WERI-Rb-1 (cell line): Measurements from ENCODE around the gene ZNF281.

Experiments
- DNase-seq: peaks from one replicate; pipeline ENCODE4 v3.0.0-alpha.2; 2020
- H3K27ac ChIP-seq: fragments of 250-450 bp; sonication (Bioruptor Pico); 2 replicates; pipeline ENCODE4 v1.5.1; 2020; ENCODE audit warnings: mild to moderate bottlenecking, moderate library complexity
- H3K27me3 ChIP-seq: fragments of 250-450 bp; sonication (Bioruptor Pico); 2 replicates; pipeline ENCODE4 v1.5.1; 2021; ENCODE audit warnings: mild to moderate bottlenecking, low read depth, moderate library complexity; ENCODE audit not compliant: insufficient read depth, severe bottlenecking
- H3K36me3 ChIP-seq: fragments of 250-450 bp; sonication (Bioruptor Pico); 2 replicates; pipeline ENCODE4 v1.5.1; 2020; ENCODE audit warnings: mild to moderate bottlenecking, moderate library complexity
- H3K4me3 ChIP-seq: 2 replicates; pipeline ENCODE4 v1.5.1; 2011; ENCODE audit warnings: low read depth, mild to moderate bottlenecking, control low read depth, low read length
- H3K9me3 ChIP-seq: fragments of 250-450 bp; sonication (Bioruptor Pico); 2 replicates; pipeline ENCODE4 v1.5.1; 2021; ENCODE audit warnings: mild to moderate bottlenecking, moderate library complexity; ENCODE audit not compliant: severe bottlenecking
- TF ChIP-seq, protein P1 (sequence below): IDR thresholded peaks from 2 replicates; pipeline ENCODE4 v1.5.1; 2011; ENCODE audit warnings: low read depth, mild to moderate bottlenecking, control low read depth, inconsistent platforms, low read length

The ZNF281 gene

DNA sequence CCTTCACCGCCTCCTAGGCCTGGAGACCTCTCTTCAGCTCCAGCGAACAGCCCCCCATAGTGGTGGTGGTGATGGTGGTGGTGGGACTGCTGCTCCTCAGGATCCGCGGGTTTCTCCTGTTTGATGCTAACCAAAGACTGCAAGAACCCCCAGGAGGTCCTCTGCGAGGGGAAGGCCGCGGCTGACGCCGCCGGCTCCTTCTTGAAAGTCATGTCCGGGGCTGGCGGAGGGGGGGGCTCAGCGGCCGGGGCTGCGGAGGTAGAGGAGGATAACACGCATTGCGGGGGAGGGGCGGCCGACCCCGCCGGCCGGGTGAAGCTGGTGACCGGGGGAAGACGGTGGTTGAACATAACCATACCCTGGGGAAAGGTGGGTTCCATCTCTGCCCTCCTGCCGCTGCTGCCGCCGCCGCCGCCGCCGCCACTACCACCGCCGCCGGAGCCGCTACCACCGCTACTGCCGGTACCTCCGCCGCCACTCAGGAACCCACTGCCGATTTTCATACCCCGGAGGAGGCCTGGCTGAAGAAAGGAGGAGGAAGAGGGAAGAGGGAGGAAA is 554 bp downstream of the ZNF281 start:
- peak; percentile 69 for DNase-seq
- H3K36me3 ChIP-seq = peaks cover 53% of the 10 kb centered on the region
- no peaks in the 10 kb centered on the region for H3K27me3 ChIP-seq
- peak overlapping the region; percentile 86 for H3K27ac ChIP-seq
- H3K4me3 ChIP-seq = peak overlapping the region; percentile 87
- H3K9me3 ChIP-seq = no peaks in the 10 kb centered on the region
- TF ChIP-seq, protein P1, sequence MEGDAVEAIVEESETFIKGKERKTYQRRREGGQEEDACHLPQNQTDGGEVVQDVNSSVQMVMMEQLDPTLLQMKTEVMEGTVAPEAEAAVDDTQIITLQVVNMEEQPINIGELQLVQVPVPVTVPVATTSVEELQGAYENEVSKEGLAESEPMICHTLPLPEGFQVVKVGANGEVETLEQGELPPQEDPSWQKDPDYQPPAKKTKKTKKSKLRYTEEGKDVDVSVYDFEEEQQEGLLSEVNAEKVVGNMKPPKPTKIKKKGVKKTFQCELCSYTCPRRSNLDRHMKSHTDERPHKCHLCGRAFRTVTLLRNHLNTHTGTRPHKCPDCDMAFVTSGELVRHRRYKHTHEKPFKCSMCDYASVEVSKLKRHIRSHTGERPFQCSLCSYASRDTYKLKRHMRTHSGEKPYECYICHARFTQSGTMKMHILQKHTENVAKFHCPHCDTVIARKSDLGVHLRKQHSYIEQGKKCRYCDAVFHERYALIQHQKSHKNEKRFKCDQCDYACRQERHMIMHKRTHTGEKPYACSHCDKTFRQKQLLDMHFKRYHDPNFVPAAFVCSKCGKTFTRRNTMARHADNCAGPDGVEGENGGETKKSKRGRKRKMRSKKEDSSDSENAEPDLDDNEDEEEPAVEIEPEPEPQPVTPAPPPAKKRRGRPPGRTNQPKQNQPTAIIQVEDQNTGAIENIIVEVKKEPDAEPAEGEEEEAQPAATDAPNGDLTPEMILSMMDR = peak; percentile 32; the same call in 1 of the 2 replicates

DNA sequence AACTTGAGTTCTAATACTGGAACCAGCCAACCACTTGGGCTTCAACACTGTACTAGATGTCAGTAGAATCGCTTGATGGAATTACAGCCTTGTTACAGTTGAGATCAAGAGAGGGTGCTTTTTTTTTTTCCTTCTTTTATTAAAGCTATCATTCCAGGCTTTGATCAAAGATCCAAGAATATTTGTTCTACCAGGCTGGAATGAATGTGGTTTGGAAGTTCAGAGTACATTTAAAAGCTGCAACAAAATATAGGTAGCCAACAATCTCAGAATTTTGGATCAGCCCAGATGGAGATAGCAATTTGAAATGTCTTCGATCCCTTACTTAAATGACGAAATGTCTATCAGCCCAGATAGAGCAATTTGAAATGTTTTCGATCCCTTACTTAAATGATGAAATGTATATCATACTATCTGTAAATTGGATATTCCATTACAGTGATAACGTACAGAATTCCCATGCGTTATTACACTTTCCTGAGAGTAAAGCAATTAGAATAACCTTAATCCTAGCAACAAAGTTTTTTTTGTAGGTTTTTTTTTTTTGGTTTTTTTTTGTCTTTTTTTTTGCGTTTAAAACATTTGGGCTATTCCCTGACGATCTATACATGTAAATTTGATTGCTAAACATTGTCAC is 3.6 kb downstream of the ZNF281 start:
- Histone ChIP-seq H3K4me3 (no peak overlapping the region), H3K27ac (no peak overlapping the region), H3K27me3 (no peaks in the 10 kb centered on the region), H3K9me3 (no peaks in the 10 kb centered on the region), H3K36me3 (peaks cover 81% of the 10 kb centered on the region)
- DNase-seq = no peak
- TF ChIP-seq, protein P1 = no peak

DNA sequence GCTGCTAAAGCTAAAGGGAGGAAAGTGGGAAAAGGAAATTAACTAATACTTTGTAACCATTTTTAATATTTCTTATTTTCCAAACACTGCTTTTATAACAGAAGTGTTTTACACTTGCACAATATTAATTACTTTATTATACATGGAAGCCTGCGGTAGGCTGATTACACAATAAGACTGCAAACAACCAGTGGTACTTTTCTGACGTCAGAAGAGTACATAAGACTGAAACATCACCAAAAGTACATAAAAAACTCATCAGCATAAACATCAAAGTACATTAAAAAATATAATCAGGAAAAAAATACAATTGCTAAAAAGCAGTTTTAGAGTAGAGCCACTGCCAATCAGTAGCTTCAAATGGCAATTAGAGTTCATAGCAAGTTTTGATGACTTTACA is 4.6 kb downstream of the ZNF281 start:
- H3K4me3 ChIP-seq = no peak overlapping the region
- no peak for DNase-seq
- no peaks in the 10 kb centered on the region for H3K27me3 ChIP-seq
- H3K27ac ChIP-seq = no peak overlapping the region
- H3K36me3 ChIP-seq = peaks cover 83% of the 10 kb centered on the region
- no peaks in the 10 kb centered on the region for H3K9me3 ChIP-seq
- TF ChIP-seq, protein P1 = no peak

DNA sequence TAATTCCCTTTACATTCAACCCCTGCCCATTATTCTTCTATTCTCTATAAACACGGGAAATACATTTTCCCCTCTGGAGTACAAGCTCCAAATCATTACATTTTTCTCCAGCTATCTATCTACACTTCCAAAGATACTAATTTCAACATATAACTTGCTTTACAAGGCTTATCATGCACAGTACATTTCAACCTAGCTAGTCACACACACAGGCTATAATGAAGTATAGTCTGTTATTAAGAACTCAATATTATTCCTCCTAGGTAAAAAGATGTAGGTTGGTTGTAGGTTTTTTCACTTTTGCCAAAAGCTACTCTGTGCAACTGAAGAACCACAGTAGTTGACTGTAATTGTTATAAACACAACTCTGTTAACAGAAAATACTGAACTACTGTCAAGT is 8.1 kb downstream of the ZNF281 start:
- H3K4me3 ChIP-seq = no peak overlapping the region
- TF ChIP-seq, protein P1 = no peak
- no peaks in the 10 kb centered on the region for H3K9me3 ChIP-seq
- H3K27ac ChIP-seq = no peak overlapping the region
- DNase-seq = no peak
- H3K36me3 ChIP-seq = peaks cover 54% of the 10 kb centered on the region
- no peaks in the 10 kb centered on the region for H3K27me3 ChIP-seq

DNA sequence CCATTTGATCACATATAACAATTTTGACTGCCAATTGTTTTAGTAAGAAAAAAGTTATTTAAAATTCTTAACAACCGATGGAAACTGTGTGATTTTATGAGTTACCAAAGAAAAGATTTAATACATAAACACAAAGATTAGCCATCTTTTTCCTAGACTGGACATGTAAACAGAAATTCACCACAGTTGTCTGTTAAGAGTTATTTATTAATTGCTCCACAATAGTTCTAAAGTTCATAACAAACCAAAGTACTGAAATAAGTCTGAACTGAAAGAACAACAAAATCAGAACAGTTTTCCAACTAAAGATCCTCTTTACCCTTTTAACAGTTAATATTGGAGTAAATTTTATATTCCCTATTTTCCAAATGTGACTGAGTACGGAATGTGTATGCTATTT is 8.6 kb downstream of the ZNF281 start:
- no peaks in the 10 kb centered on the region for H3K9me3 ChIP-seq
- no peak overlapping the region for H3K27ac ChIP-seq
- H3K27me3 ChIP-seq = no peaks in the 10 kb centered on the region
- no peak for DNase-seq
- no peak overlapping the region for H3K4me3 ChIP-seq
- TF ChIP-seq, protein P1 = no peak
- H3K36me3 ChIP-seq = peaks cover 50% of the 10 kb centered on the region

DNA sequence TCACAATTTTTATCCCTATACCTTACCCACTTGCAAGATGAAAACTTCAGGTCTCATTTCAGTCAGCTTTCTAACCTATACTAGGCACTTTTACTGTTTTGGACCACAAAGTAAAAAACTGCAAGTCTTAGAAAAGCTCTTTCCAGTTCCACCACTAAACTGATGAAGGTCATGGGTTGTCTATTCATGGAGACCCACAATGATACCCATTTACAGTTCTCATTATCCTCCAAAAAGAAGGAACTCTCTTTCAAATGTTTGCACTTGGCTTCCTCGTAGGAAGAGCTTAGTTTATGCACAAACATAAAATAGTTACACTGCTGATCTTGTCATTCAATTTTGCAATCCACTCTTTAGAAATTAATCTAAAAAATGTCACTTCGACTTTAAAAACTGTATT is 9.3 kb downstream of the ZNF281 start:
- H3K36me3 ChIP-seq = peaks cover 43% of the 10 kb centered on the region
- TF ChIP-seq, protein P1 = no peak
- no peak for DNase-seq
- H3K9me3 ChIP-seq = no peaks in the 10 kb centered on the region
- no peak overlapping the region for H3K4me3 ChIP-seq
- H3K27ac ChIP-seq = no peak overlapping the region
- H3K27me3 ChIP-seq = no peaks in the 10 kb centered on the region
